ENCODE data around the gene NRAS. TPM values are rescaled to one million over a fixed set of nuclear protein-coding genes. Genes with fewer than 3 reads are reported as not detected.

NRAS gene
- total RNA-seq, 1 experiment from 2014 or later: 72.9 TPM

- H3K4me1 Mint-ChIP-seq: peaks cover 9% of the 10 kb centered on the region in 2 experiments
- no peaks in the 10 kb centered on the region for H3K27me3 ChIP-seq (ENCODE audit: insufficient read depth, low read length)
- peaks cover 32% of the 10 kb centered on the region for H3K27me3 Mint-ChIP-seq (ENCODE audit: low read depth)
Measured at GRCh38 chr1:114671939-114672275, 44.7 kb downstream of the NRAS start.

More at GRCh38 chr1:114671939-114672275, 44.7 kb downstream of the NRAS start:
- H3K18ac ChIP-seq (ENCODE audit: insufficient read length, low read depth, low read length): no peak overlapping the region
- peaks cover 14% of the 10 kb centered on the region for H3K23me2 ChIP-seq (ENCODE audit: insufficient read length, low read depth, low read length, poor library complexity, severe bottlenecking)
- no peak overlapping the region for H3K56ac ChIP-seq (ENCODE audit: insufficient read length, low read depth, low read length)
- H3K4me3 Mint-ChIP-seq: no peak overlapping the region
- no peak overlapping the region for H3K4ac ChIP-seq (ENCODE audit: low read depth, low read length)
- no peak for DNase-seq
- H4K5ac ChIP-seq (ENCODE audit: insufficient read length, low read depth, low read length): no peak overlapping the region
- H3K4me1 ChIP-seq (ENCODE audit: insufficient read depth, low read length): no peaks in the 10 kb centered on the region
- no peak overlapping the region for H3K27ac ChIP-seq (ENCODE audit: insufficient read length, low read depth, low read length)
- no peaks in the 10 kb centered on the region for H3K36me3 Mint-ChIP-seq (ENCODE audit: insufficient read depth in 1 of 3, low read depth in 3 of 3)
- H2BK5ac ChIP-seq (ENCODE audit: insufficient read length, low read length): no peak overlapping the region
- no peak overlapping the region for H2AFZ ChIP-seq (ENCODE audit: low read length)
- no peak overlapping the region for H2BK12ac ChIP-seq (ENCODE audit: insufficient read length, low read depth, low read length)
- H3K79me1 ChIP-seq (ENCODE audit: insufficient read depth, low read depth, low read length, poor library complexity, severe bottlenecking): no peaks in the 10 kb centered on the region
- H3K27ac Mint-ChIP-seq: no peak overlapping the region
- no peak overlapping the region for H4K91ac ChIP-seq (ENCODE audit: insufficient read length, low read depth, low read length)
- no peak overlapping the region for H2BK120ac ChIP-seq (ENCODE audit: low read depth, low read length, poor library complexity, severe bottlenecking)
- no peaks in the 10 kb centered on the region for H3K9me3 ChIP-seq (ENCODE audit: control insufficient read depth, low read depth, low read length)
- H3T11ph ChIP-seq (ENCODE audit: low read length): no peak overlapping the region
- H3K4me2 ChIP-seq (ENCODE audit: insufficient read depth, insufficient read length, low read length): no peak overlapping the region
- no peak overlapping the region for H2BK20ac ChIP-seq (ENCODE audit: low read depth, low read length, poor library complexity, severe bottlenecking)
- no CpG with 5 or more reads among the region's 7 CpGs for WGBS (ENCODE audit: extremely low coverage, insufficient read length, low lambda C conversion rate)
- H3K23ac ChIP-seq (ENCODE audit: insufficient read length, low read depth, low read length): no peak overlapping the region
- H2BK15ac ChIP-seq (ENCODE audit: low read depth, low read length): no peak overlapping the region
- H3K79me2 ChIP-seq (ENCODE audit: insufficient read depth, low read length): no peaks in the 10 kb centered on the region
- no peak overlapping the region for H2AK5ac ChIP-seq (ENCODE audit: insufficient read length, low read length)
- H3K14ac ChIP-seq (ENCODE audit: insufficient read depth, low read length): no peak overlapping the region
- H3K9ac ChIP-seq (ENCODE audit: extremely low read depth, insufficient read length, low read length): no peak overlapping the region
- no peak overlapping the region for H4K8ac ChIP-seq (replicated peaks; ENCODE audit: insufficient read length, low read depth, low read length)
- no peak for TF ChIP-seq CTCF (conservative IDR thresholded peaks at IDR 0.05)
- H3K9me3 Mint-ChIP-seq: no peaks in the 10 kb centered on the region; a peak in 1 of 5 replicates
- H4K20me1 ChIP-seq (ENCODE audit: control insufficient read depth, insufficient read depth, insufficient read length): no peaks in the 10 kb centered on the region

Measured in H9 (cell line).